ENCODE data around the gene PTOV1. TPM values are rescaled to one million over a fixed set of nuclear protein-coding genes. Genes with fewer than 3 reads are reported as not detected.
A peak's percentile ranks its signal among the peaks of the same experiment; 100 is the strongest.

Gene PTOV1
- total and polyA plus RNA-seq, 2 of the 8 experiments (the other 6 are each of a cell fraction or from before 2014, with no cell fraction given), result 147 to 251 TPM

- ChIA-PET POLR2A (ENCODE audit: partially characterized antibody) (interaction anchor here (0.8 to 2.0 kb wide), 8 partner anchors 9 to 71 kb away, joined by 3 to 8 read pairs (median 3); no protein-coding TSS in a partner anchor), CTCF (ENCODE audit: partially characterized antibody) (interaction anchor here (1.1 to 2.0 kb wide), 3 partner anchors 10 to 94 kb away, joined by 3 to 5 read pairs (median 3); no protein-coding TSS in a partner anchor)
- peaks cover 0 to 7% (median 4%) of the 10 kb centered on the region in 4 experiments; a peak in 5 of 7 replicates for H3K4me1 ChIP-seq (replicated peaks in 1 of 4; ENCODE audit: control insufficient read depth in 3 of 4, insufficient read depth in 4 of 4, low read length in 3 of 4)
- H2BK120ac ChIP-seq (replicated peaks; ENCODE audit: low read depth, low read length), result no peak overlapping the region
- peak overlapping the region; percentile 22; the same call in 1 of the 2 replicates for H4K8ac ChIP-seq (ENCODE audit: extremely low read depth, insufficient read depth, low read length)
- H3K79me1 ChIP-seq (ENCODE audit: low read depth, low read length), result peaks cover 9% of the 10 kb centered on the region; the same call in 1 of the 2 replicates
- FAIRE-seq, result no peak
- H4K5ac ChIP-seq (ENCODE audit: insufficient read length, low read depth, low read length), result no peak overlapping the region
- H3K4me3 ChIP-seq (ENCODE audit: extremely low read depth in 1 of 4, insufficient read depth in 2 of 4, low read depth in 3 of 4, low read length in 4 of 4), result no peak overlapping the region
- no peak overlapping the region for H2BK15ac ChIP-seq (ENCODE audit: low read length)
- TF ChIP-seq JUND (IDR thresholded peaks at IDR 0.05; ENCODE audit: low read length) (no peak), YY1 (IDR thresholded peaks at IDR 0.05; ENCODE audit: low read depth, low read length) (no peak), BRCA1 (IDR thresholded peaks at IDR 0.05; ENCODE audit: low read depth, low read length) (no peak), ATF3 (IDR thresholded peaks at IDR 0.05; ENCODE audit: insufficient read depth, low read depth, low read length) (no peak), CREB1 (IDR thresholded peaks at IDR 0.05) (no peak)
- H4K20me1 ChIP-seq (replicated peaks in 1 of 2; ENCODE audit: control insufficient read depth in 1 of 2, insufficient read depth in 2 of 2, low read length in 2 of 2), result peaks cover 10 to 18% of the 10 kb centered on the region in 2 experiments
- no peak overlapping the region for H2BK5ac ChIP-seq (ENCODE audit: low read depth, low read length)
- H3K79me2 ChIP-seq (ENCODE audit: control insufficient read depth in 1 of 2, insufficient read depth in 2 of 2, low read length in 2 of 2), result peaks cover 0 to 12% of the 10 kb centered on the region in 2 experiments; a peak in 2 of 4 replicates
- peaks cover 22 to 56% (median 47%) of the 10 kb centered on the region in 4 experiments for H3K36me3 ChIP-seq (ENCODE audit: control insufficient read depth in 2 of 4, insufficient read depth in 4 of 4, low read length in 3 of 4)
- no peak overlapping the region for H3K27ac ChIP-seq (ENCODE audit: low read depth, low read length)
- H2BK20ac ChIP-seq (ENCODE audit: low read length), result no peak overlapping the region
- no peak overlapping the region for H3K4me2 ChIP-seq (ENCODE audit: insufficient read depth in 1 of 2, low read depth in 2 of 2, low read length in 2 of 2)
- H3K23me2 ChIP-seq (ENCODE audit: low read depth, low read length), result peaks cover 9% of the 10 kb centered on the region
- no peak for DNase-seq (ENCODE audit: low read depth in 1 of 2, low spot score in 2 of 2)
- no peak overlapping the region for H2AFZ ChIP-seq (ENCODE audit: low read length)
- H3K9ac ChIP-seq (replicated peaks in 1 of 4; ENCODE audit: extremely low read depth in 1 of 4, low read depth in 3 of 4, low read length in 3 of 4), result no peak overlapping the region
- H2AK5ac ChIP-seq (ENCODE audit: low read depth, low read length), result no peak overlapping the region
- no peak overlapping the region for H4K91ac ChIP-seq (replicated peaks; ENCODE audit: insufficient read length, low read length)
- no peaks in the 10 kb centered on the region for H3K27me3 ChIP-seq (replicated peaks in 1 of 4; ENCODE audit: control insufficient read depth in 3 of 4, extremely low read depth in 1 of 4, insufficient read depth in 3 of 4, low read length in 3 of 4)
- H3K18ac ChIP-seq (ENCODE audit: extremely low read depth, low read length), result no peak overlapping the region
- H3K14ac ChIP-seq (ENCODE audit: insufficient read length), result no peak overlapping the region
- H3K23ac ChIP-seq (ENCODE audit: insufficient read length), result no peak overlapping the region
- no peak overlapping the region for H3K56ac ChIP-seq (replicated peaks; ENCODE audit: insufficient read length, low read depth, low read length)
- no peak overlapping the region for H3K4ac ChIP-seq (replicated peaks; ENCODE audit: insufficient read length, low read depth, low read length)
- WGBS, 2 experiments (ENCODE audit: extremely low coverage in 1 of 2, insufficient coverage in 1 of 2, insufficient read length in 1 of 2, insufficient replicate concordance in 2 of 2, low coverage in 1 of 2, low lambda C conversion rate in 2 of 2, missing lambda C conversion rate in 1 of 2), result 94% methylated on average over 17 of the region's 17 CpGs; no CpG with 5 or more reads in 1 of the 2 experiments
- no peak overlapping the region for H2BK12ac ChIP-seq (ENCODE audit: low read depth, low read length)
- H3K9me3 ChIP-seq (ENCODE audit: insufficient read depth in 2 of 2, low read depth in 1 of 2, low read length in 1 of 2), result no peaks in the 10 kb centered on the region
These were observed 30.2 kb downstream of the PTOV1 start for GRCh38 chr19:49881186-49881585.

Data from H1 (cell line).